HUES64 (cell line): ENCODE data around the gene BRMS1L.
"Not testable (repeated sequence)": the region's sequence is repeated elsewhere in the genome, so short reads cannot be mapped to it uniquely, and the experiment has no call there.

Experiments used
- H3K27ac ChIP-seq: 2 replicates; pipeline ENCODE4 v1.7.0; 2013; ENCODE audit warnings: low read depth, low read length, inconsistent platforms
- H3K27me3 ChIP-seq: 2 replicates; pipeline ENCODE4 v1.6.1; 2013; ENCODE audit warnings: mild to moderate bottlenecking, low read length; ENCODE audit not compliant: insufficient read depth
- H3K36me3 ChIP-seq: 2 replicates; pipeline ENCODE4 v1.6.1; 2013; ENCODE audit warnings: mild to moderate bottlenecking, low read length; ENCODE audit not compliant: insufficient read depth
- H3K4me1 ChIP-seq: 2 replicates; pipeline ENCODE4 v1.6.1; 2013; ENCODE audit warnings: mild to moderate bottlenecking, low read length, moderate library complexity; ENCODE audit not compliant: insufficient read depth
- H3K4me3 ChIP-seq: 2 replicates; pipeline ENCODE4 v1.5.1; 2013; ENCODE audit warnings: mild to moderate bottlenecking, low read length, moderate library complexity
- H3K9ac ChIP-seq: 2 replicates; pipeline ENCODE4 v1.6.1; 2013; ENCODE audit warnings: mild to moderate bottlenecking, low read depth, low read length
- H3K9me3 ChIP-seq: 2 replicates; pipeline ENCODE4 v1.6.1; 2013; ENCODE audit warnings: low read depth, low read length; ENCODE audit not compliant: insufficient read depth
- whole genome bisulfite sequencing: fragments of 150-250, 120-280 bp; methylation state at CpG from one replicate; pipeline ENCODE4 v1.1.7; 2013; ENCODE audit warnings: missing lambda C conversion rate; 5-methylcytosine and 5-hydroxymethylcytosine counted together

BRMS1L gene

DNA sequence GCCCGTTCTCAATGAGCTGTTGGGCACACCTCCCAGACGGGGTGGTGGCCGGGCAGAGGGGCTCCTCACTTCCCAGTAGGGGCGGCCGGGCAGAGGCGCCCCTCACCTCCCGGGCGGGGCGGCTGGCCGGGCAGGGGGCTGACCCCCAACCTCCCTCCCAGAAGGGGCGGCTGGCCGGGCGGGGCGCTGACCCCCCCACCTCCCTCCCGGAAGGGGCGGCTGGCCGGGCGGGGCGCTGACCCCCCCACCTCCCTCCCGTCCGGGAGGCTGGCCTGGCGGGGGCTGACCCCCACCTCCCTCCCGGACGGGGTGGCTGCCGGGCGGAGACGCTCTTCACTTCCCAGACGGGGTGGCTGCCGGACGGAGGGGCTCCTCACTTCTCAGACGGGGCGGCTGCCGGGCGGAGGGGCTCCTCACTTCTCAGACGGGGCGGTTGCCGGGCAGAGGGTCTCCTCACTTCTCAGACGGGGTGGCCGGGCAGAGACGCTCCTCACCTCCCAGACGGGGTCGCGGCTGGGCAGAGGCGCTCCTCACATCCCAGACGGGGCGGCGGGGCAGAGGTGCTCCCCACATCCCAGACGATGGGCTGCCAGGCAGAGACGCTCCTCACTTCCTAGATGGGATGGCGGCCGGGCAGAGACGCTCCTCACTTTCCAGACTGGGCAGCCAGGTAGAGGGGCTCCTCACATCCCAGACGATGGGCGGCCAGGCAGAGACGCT, 1.5 kb upstream of the BRMS1L start:
- H3K4me3 ChIP-seq, H3K27me3 ChIP-seq, H3K9me3 ChIP-seq, H3K4me1 ChIP-seq, H3K36me3 ChIP-seq, H3K27ac ChIP-seq, H3K9ac ChIP-seq: not testable (repeated sequence)
- WGBS = 96% methylated on average over 24 of the region's 55 CpGs

DNA sequence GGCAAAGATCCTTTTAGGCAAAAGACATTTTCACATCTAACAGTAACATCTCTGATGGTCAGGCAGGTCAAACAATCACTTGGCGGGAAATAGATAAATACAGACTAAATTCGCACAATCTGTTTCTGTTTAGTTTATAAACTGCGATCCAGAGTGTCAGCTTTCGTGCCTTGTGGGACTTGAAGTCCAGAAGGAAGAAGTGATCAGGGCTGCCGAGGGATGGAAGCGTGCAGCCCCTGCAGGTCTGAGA, 245 bp upstream of the BRMS1L start:
- H3K9me3 ChIP-seq = no peaks in the 10 kb centered on the region
- no peaks in the 10 kb centered on the region for H3K27me3 ChIP-seq
- under 1% methylated on average over 6 of the region's 6 CpGs for WGBS
- H3K27ac ChIP-seq = no peak overlapping the region
- peak overlapping the region; percentile 93 for H3K4me3 ChIP-seq
- H3K36me3 ChIP-seq = peaks cover under 1% of the 10 kb centered on the region; the same call in 1 of the 2 replicates
- H3K4me1 ChIP-seq = peaks cover 6% of the 10 kb centered on the region; the same call in 1 of the 2 replicates
- H3K9ac ChIP-seq = peak overlapping the region; percentile 56; the same call in 1 of the 2 replicates

DNA sequence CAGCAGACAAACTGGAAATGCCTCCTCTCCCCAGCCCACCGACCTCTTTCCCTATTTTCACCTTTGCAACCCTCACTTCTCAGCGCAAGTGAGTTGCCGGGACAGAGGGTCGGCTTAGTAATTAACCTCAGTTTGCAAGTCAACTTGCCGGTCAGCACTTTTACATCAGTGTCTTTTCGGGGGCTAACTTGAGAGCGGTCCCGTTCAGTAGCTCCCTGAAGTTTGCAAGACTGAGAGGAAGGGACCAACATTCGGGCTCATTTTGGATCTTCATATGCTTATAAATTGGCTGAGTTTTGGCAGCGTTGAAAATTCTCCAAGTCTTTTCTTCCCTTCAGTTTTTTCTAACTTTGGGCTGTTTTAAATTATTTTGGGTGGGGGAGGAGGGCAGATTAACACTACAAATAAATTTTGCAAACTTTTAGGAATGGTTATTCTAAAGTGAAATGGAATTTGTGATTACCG, 846 bp downstream of the BRMS1L start:
- Histone ChIP-seq H3K27me3 (no peaks in the 10 kb centered on the region), H3K9me3 (no peaks in the 10 kb centered on the region), H3K9ac (peak overlapping the region; percentile 88), H3K36me3 (peaks cover 11% of the 10 kb centered on the region), H3K27ac (peak overlapping the region; percentile 37; the same call in 1 of the 2 replicates), H3K4me3 (peak overlapping the region; percentile 93), H3K4me1 (peaks cover 6% of the 10 kb centered on the region; the same call in 1 of the 2 replicates)
- WGBS = 2% methylated on average over 11 of the region's 11 CpGs

DNA sequence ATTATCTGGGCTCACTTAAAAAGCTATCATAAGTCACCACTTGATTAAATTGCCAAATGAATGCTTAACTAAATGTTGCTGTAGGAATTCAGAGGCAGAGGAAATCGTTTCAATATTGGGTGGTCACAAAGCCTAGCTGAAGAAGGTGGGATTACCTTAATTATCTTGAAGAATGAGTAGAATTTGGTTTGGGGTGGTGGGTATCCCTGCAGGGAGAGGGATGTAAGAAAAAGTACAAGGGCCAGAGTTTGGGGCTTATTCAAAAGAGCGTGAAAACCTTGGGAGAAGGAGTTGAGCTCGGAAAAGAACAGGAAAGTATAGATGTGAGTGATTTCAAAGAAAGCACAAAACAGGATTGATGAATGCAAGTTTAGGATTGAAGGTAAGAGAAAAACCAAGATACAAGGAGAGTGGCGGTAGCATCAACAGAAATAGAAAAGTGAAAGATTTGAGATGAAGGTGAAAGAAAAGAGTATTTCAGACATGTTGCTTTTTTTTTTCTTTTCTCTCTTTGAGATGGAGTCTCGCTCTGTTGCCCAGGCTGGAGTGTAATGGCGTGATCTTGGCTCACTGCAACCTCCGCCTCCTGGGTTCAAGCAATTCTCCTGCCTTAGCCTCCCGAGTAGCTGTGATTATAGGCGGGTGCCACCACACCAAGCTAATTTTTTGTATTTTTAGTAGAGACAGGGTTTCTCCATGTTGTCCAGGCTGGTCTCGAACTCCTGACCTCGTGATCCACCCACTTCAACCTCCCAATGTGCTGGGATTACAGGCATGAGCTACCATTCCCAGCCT, 1.7 kb downstream of the BRMS1L start:
- H3K27ac ChIP-seq = no peak overlapping the region

DNA sequence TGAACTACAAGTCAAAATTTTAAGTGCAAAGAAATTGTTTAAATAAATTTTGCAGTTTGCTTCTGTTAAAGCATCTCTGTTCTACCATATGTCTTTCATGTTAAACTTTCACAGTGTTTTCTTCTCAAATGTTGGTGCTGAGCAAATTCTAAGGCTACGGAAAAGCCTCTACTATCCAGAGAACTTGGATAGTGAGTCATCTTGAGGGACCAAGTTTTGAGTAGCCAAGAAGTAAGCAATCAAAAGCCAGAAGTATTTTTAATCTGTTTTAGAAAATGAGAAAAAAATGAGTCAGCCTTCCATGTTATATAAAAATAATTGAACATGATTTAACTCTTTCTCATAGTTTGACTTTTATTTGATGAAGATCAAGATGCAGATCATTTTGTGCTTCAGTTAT, 3.3 kb downstream of the BRMS1L start:
- 89% methylated on average over 1 of the region's 1 CpG for WGBS
- Histone ChIP-seq H3K27ac (no peak overlapping the region), H3K4me1 (peaks cover 6% of the 10 kb centered on the region; the same call in 1 of the 2 replicates), H3K9me3 (no peaks in the 10 kb centered on the region), H3K4me3 (no peak overlapping the region), H3K27me3 (no peaks in the 10 kb centered on the region), H3K9ac (no peak overlapping the region), H3K36me3 (peaks cover 34% of the 10 kb centered on the region)

More for the DNA sequence above, 1.7 kb downstream of the BRMS1L start:
- Histone ChIP-seq H3K9ac (peak overlapping the region; percentile 88; the same call in 1 of the 2 replicates), H3K9me3 (no peaks in the 10 kb centered on the region), H3K36me3 (peaks cover 18% of the 10 kb centered on the region), H3K27me3 (no peaks in the 10 kb centered on the region), H3K4me1 (peaks cover 6% of the 10 kb centered on the region; the same call in 1 of the 2 replicates), H3K4me3 (peak overlapping the region; percentile 93)
- WGBS = 91% methylated on average over 10 of the region's 11 CpGs

DNA sequence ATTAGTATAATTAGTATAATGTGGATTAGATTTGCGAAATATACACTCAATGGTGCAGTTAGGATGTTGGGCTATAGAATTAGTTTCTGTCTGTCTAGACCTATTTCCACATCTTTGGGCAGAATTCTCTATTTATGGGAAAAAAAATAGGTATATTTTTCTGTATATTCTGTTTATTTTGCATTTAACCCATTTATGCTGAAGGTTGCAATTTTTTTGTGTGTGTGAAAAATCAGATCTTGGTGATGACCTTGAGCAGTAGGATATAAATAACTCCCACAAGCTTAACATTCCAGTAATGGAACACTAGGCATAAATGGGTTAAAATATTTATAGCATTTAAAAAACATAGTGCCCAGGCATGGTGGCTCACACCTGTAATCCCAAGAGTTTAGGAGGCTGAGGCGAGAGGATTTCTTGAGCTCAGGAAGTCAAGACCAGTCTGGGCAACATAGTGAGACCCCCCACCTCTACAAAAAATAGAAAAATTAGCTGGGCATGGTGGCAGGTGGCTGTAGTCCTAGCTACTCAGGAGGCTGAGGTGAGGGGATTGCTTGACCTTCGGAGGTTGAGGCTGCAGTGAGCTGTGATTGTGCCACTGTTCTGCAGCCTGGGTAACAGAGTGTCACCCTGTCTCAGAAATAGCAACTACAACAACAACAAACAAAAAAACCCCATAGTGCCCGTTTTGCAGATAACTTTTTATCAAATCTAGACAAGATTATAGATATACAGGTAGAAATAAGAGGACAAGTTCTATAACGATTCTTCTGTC, 9.3 kb downstream of the BRMS1L start:
- H3K4me3 ChIP-seq = no peak overlapping the region
- no peaks in the 10 kb centered on the region for H3K4me1 ChIP-seq
- no peaks in the 10 kb centered on the region for H3K9me3 ChIP-seq
- no peak overlapping the region for H3K27ac ChIP-seq
- WGBS = 90% methylated on average over 3 of the region's 5 CpGs
- no peak overlapping the region for H3K9ac ChIP-seq
- peaks cover 66% of the 10 kb centered on the region for H3K36me3 ChIP-seq
- no peaks in the 10 kb centered on the region for H3K27me3 ChIP-seq

DNA sequence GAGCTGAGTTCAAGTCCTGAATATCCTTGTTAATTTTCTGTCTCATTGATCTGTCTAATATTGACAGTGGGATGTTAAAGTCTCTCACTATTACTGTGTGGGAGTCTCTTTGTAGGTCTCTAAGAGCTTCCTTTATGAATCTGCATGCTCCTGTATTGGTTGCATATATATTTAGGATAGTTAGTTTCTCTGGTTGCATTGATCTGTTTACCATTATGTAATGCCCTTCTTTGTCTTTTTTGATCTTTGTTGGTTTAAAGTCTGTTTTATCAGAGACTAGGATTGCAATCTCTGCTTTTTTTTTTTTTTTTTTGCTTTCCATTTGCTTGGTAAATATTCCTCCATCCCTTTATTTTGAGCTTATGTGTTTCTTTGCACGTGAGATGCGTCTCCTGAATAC, 15.6 kb downstream of the BRMS1L start:
- H3K27ac ChIP-seq, H3K4me3 ChIP-seq, H3K4me1 ChIP-seq, H3K9me3 ChIP-seq, H3K27me3 ChIP-seq, H3K9ac ChIP-seq: not testable (repeated sequence)
- peaks cover 38% of the 10 kb centered on the region for H3K36me3 ChIP-seq
- WGBS = 92% methylated on average over 2 of the region's 2 CpGs

DNA sequence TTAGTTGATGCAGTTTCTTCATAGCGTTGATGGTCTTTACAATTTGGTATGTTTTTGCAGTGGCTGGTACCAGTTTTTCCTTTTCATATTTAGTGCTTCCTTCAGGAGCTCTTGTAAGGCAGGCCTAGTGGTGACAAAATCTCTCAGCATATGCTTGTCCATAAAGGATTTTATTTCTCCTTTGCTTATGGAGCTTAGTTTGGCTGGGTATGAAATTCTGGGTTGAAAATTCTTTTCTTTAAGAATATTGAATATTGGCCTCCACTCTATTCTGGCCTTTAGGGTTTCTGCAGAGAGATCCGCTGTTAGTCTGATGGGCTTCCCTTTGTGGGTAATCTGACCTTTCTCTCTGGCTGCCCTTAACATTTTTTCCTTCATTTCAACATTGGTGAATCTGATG, 16.1 kb downstream of the BRMS1L start:
- not testable (repeated sequence) for H3K4me3 ChIP-seq, H3K9me3 ChIP-seq, H3K27ac ChIP-seq, H3K4me1 ChIP-seq, H3K27me3 ChIP-seq, H3K9ac ChIP-seq
- 100% methylated on average over 2 of the region's 2 CpGs for WGBS
- H3K36me3 ChIP-seq = peaks cover 36% of the 10 kb centered on the region

DNA sequence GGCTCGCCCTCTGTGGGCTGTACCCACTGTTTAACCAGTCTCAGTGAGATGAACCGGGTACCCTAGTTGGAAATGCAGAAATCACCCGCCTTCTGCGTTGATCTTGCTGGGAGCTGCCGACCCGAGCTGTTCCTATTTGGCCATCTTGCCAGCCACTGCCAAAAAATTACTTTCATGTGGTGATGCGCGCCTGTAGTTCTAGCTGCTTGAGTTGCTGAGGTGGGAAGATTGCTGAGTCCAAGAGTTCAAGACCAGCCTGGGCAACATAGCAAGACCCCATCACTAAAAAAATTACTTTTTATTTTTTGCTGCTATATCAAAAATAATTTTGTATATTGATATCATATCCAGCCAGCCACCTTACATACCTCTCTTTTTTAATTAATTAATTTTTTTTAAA, 18.4 kb downstream of the BRMS1L start:
- WGBS = 94% methylated on average over 8 of the region's 8 CpGs
- Histone ChIP-seq H3K9me3 (no peaks in the 10 kb centered on the region), H3K27me3 (no peaks in the 10 kb centered on the region), H3K4me1 (no peaks in the 10 kb centered on the region), H3K36me3 (peaks cover 27% of the 10 kb centered on the region), H3K27ac (no peak overlapping the region), H3K9ac (no peak overlapping the region), H3K4me3 (no peak overlapping the region)

DNA sequence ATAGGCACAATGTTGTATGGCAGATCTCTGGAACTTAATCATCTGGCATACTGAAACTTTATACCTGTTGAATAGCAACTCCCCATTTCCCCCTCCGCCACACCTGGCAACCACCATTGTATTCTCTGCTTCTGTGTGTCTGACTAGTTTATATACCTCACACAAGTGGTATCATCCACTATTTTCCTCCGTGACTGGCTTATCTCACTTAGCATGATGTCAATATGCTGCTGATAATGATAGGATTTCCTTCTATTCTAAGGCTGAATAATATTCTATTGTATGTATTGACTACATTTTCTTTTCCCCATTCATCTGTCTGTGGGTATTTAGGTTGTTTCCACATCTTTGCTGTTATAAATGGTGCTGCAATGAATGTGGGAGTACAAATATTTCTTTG, 21.5 kb downstream of the BRMS1L start:
- 98% methylated on average over 2 of the region's 2 CpGs for WGBS
- no peak overlapping the region for H3K4me3 ChIP-seq
- H3K9me3 ChIP-seq = peaks cover 3% of the 10 kb centered on the region; the same call in 1 of the 2 replicates
- no peaks in the 10 kb centered on the region for H3K27me3 ChIP-seq
- H3K27ac ChIP-seq = no peak overlapping the region
- no peaks in the 10 kb centered on the region for H3K4me1 ChIP-seq
- no peak overlapping the region for H3K9ac ChIP-seq
- H3K36me3 ChIP-seq = peaks cover 30% of the 10 kb centered on the region

DNA sequence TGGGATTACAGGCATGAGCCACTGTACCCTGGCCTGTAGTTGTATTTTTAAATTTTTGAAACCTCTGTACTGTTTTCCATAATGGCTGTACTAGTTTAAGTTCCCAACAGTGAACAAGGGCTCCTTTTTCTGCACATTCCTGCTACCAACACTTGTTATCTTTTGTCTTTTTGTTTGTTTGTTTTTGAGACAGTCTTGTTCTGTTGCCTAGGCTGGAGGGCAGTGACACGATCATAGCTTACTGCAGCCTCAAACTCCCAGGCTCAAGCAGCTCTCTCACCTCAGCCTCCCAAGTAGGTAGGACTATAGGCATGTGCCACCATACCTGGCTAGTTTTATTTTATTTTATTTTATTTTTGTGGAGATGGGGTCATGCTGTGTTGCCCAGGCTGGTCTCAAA, 23.0 kb downstream of the BRMS1L start:
- peaks cover 27% of the 10 kb centered on the region for H3K36me3 ChIP-seq
- no peaks in the 10 kb centered on the region for H3K4me1 ChIP-seq
- H3K9ac ChIP-seq = no peak overlapping the region
- no peak overlapping the region for H3K4me3 ChIP-seq
- 83% methylated on average over 1 of the region's 1 CpG for WGBS
- no peaks in the 10 kb centered on the region for H3K27me3 ChIP-seq
- no peak overlapping the region for H3K27ac ChIP-seq
- H3K9me3 ChIP-seq = peaks cover 3% of the 10 kb centered on the region; the same call in 1 of the 2 replicates
